GM23338 (cell line): Measurements from ENCODE around the gene EGFL8.

Source experiments
- CREB1 ChIP-seq: fragments of 250-450 bp; sonication (Bioruptor Pico); IDR thresholded peaks from 2 replicates; pipeline ENCODE4 v1.5.0; 2020; ENCODE audit warnings: low read depth, mild to moderate bottlenecking, moderate library complexity
- ZNF462 ChIP-seq: fragments of 250-450 bp; sonication (Bioruptor Pico); IDR thresholded peaks from 2 replicates; pipeline ENCODE4 v1.5.0; 2020; ENCODE audit warnings: mild to moderate bottlenecking, moderate library complexity
- TF ChIP-seq, protein P1 (sequence below), 2 experiments: fragments of 200-600 bp in 1 of 2; sonication (generic) in 1 of 2; conservative IDR thresholded peaks; 2 replicates each; pipeline versions ENCODE4 v1.5.1 to v1.6.1; 2016 to 2017; ENCODE audit warnings: antibody characterized with exemption in 2 of 2, low read depth in 2 of 2, mild to moderate bottlenecking in 2 of 2, moderate library complexity in 1 of 2
- TF ChIP-seq, protein P2 (sequence below): IDR thresholded peaks from one replicate; pipeline ENCODE4 v1.6.1; 2018; ENCODE audit warnings: antibody characterized with exemption; ENCODE audit not compliant: unreplicated experiment

GRCh38 chr6:32181148-32181702 is 16.8 kb downstream of the EGFL8 start:
- TF ChIP-seq, protein P1, sequence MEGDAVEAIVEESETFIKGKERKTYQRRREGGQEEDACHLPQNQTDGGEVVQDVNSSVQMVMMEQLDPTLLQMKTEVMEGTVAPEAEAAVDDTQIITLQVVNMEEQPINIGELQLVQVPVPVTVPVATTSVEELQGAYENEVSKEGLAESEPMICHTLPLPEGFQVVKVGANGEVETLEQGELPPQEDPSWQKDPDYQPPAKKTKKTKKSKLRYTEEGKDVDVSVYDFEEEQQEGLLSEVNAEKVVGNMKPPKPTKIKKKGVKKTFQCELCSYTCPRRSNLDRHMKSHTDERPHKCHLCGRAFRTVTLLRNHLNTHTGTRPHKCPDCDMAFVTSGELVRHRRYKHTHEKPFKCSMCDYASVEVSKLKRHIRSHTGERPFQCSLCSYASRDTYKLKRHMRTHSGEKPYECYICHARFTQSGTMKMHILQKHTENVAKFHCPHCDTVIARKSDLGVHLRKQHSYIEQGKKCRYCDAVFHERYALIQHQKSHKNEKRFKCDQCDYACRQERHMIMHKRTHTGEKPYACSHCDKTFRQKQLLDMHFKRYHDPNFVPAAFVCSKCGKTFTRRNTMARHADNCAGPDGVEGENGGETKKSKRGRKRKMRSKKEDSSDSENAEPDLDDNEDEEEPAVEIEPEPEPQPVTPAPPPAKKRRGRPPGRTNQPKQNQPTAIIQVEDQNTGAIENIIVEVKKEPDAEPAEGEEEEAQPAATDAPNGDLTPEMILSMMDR (conservative IDR thresholded peaks at IDR 0.05; ENCODE audit: low read depth in 2 of 2), result no peak
- TF ChIP-seq CREB1, result no peak
- TF ChIP-seq, protein P2, sequence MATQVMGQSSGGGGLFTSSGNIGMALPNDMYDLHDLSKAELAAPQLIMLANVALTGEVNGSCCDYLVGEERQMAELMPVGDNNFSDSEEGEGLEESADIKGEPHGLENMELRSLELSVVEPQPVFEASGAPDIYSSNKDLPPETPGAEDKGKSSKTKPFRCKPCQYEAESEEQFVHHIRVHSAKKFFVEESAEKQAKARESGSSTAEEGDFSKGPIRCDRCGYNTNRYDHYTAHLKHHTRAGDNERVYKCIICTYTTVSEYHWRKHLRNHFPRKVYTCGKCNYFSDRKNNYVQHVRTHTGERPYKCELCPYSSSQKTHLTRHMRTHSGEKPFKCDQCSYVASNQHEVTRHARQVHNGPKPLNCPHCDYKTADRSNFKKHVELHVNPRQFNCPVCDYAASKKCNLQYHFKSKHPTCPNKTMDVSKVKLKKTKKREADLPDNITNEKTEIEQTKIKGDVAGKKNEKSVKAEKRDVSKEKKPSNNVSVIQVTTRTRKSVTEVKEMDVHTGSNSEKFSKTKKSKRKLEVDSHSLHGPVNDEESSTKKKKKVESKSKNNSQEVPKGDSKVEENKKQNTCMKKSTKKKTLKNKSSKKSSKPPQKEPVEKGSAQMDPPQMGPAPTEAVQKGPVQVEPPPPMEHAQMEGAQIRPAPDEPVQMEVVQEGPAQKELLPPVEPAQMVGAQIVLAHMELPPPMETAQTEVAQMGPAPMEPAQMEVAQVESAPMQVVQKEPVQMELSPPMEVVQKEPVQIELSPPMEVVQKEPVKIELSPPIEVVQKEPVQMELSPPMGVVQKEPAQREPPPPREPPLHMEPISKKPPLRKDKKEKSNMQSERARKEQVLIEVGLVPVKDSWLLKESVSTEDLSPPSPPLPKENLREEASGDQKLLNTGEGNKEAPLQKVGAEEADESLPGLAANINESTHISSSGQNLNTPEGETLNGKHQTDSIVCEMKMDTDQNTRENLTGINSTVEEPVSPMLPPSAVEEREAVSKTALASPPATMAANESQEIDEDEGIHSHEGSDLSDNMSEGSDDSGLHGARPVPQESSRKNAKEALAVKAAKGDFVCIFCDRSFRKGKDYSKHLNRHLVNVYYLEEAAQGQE, result no peak
- TF ChIP-seq ZNF462 (CRISPR knock-in tag), result no peak
